ENCODE results near the gene CHST11.

DNA sequence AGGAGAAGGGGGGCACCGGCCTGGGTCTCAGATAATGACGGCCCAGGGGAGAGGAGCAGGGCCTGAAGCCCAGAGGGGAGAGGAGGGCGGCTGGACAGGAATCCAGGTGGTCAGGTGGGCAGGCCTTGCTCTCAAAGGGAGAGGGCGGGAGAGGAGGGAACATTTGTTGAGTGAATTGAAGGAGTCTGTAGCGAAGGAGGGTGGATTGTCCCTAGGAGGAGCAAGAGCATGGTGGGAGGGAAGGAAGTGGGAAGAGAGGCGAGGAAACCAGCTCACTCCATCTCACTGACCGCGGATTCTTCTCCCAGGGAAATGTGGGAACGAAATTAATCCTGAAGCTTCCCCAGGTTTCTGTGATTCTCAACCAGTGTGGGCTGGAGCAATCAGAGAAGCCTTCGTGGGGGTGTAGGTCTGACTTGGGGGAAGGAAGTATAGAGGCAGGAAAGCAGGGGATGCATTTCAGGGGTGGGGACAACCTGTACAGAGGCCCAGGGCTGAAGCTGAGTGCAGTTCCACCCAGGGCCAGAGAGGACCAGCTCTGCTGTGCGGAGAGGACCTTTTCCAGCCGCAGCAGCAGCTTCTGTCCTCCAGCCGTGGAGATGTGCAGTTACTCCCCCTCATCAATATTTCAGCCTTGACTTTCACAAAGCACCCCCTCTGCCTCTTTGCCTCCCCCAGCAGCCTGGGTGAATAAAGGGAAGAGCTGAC is 100.9 kb downstream of the CHST11 start:
- TF ChIP-seq, protein P1, sequence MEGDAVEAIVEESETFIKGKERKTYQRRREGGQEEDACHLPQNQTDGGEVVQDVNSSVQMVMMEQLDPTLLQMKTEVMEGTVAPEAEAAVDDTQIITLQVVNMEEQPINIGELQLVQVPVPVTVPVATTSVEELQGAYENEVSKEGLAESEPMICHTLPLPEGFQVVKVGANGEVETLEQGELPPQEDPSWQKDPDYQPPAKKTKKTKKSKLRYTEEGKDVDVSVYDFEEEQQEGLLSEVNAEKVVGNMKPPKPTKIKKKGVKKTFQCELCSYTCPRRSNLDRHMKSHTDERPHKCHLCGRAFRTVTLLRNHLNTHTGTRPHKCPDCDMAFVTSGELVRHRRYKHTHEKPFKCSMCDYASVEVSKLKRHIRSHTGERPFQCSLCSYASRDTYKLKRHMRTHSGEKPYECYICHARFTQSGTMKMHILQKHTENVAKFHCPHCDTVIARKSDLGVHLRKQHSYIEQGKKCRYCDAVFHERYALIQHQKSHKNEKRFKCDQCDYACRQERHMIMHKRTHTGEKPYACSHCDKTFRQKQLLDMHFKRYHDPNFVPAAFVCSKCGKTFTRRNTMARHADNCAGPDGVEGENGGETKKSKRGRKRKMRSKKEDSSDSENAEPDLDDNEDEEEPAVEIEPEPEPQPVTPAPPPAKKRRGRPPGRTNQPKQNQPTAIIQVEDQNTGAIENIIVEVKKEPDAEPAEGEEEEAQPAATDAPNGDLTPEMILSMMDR (IDR thresholded peaks at IDR 0.05; ENCODE audit: borderline replicate concordance, extremely low read depth, low read length, poor library complexity, severe bottlenecking), result no peak
- TF ChIP-seq EZH2 (IDR thresholded peaks at IDR 0.05; ENCODE audit: borderline replicate concordance, low read depth, low read length, severe bottlenecking), result no peak

Measured in DND-41 (cell line).